Right atrium auricular region (tissue), 2 donors: Measurements from ENCODE around the gene BRCA1. TPM values are rescaled to one million over a fixed set of nuclear protein-coding genes. Genes with fewer than 3 reads are reported as not detected.
A peak's percentile ranks its signal among the peaks of the same experiment; 100 is the strongest.
"Not testable (repeated sequence)": the region's sequence is repeated elsewhere in the genome, so short reads cannot be mapped to it uniquely, and the experiment has no call there.

Experiments
- DNase-seq: peaks from one replicate; pipeline ENCODE4 v3.0.0-alpha.2; 2019; ENCODE audit warnings: low spot score
- H3K27ac ChIP-seq, 2 donors: fragments of 200-600 bp; sonication (generic); 1 replicate in 1 of 2; 2 replicates in 1 of 2; pipeline ENCODE4 v1.5.1; 2016 to 2019
- H3K27me3 ChIP-seq, 2 donors: fragments of 200-600 bp; sonication (generic); one replicate each; pipeline versions ENCODE4 v1.5.1 to v1.6.0; 2017 to 2019
- H3K36me3 ChIP-seq: fragments of 200-600 bp; sonication (generic); one replicate; pipeline ENCODE4 v1.5.1; 2016
- H3K4me1 ChIP-seq, 2 donors: fragments of 200-600 bp; sonication (generic); one replicate each; pipeline versions ENCODE4 v1.5.1 to v1.6.0; 2017 to 2019
- H3K4me3 ChIP-seq, 2 donors: fragments of 200-600 bp; sonication (generic); 1 replicate in 1 of 2; 2 replicates in 1 of 2; pipeline ENCODE4 v1.5.1; 2017 to 2019; ENCODE audit warnings: mild to moderate bottlenecking in 1 of 2, moderate library complexity in 1 of 2
- H3K9me3 ChIP-seq, 2 donors: fragments of 200-600 bp; sonication (generic); one replicate each; pipeline ENCODE4 v1.5.1; 2019
- CTCF ChIP-seq, 2 donors: fragments of 200-600 bp; sonication (generic); IDR thresholded peaks; one replicate each; pipeline ENCODE4 v1.5.1; 2019; ENCODE audit warnings: antibody characterized with exemption in 2 of 2
- total RNA-seq, 2 donors: library from RNA; depleted of rRNA; stranded (reverse); fragments of >200 nt; gene quantifications; one replicate each; pipeline ENCODE4 v1.1.0, GENCODE V29; 2016

BRCA1 gene
- total RNA-seq, 2 donors from 2014 or later, result 5.4 to 8.4 TPM

GRCh38 chr17:43068570-43069367 is 56.4 kb downstream of the BRCA1 start:
- DNase-seq, result no peak
- H3K27ac ChIP-seq, result peak overlapping the region; percentile 35 to 71

GRCh38 chr17:43062984-43063638 is 62.1 kb downstream of the BRCA1 start:
- no peak for DNase-seq
- Histone ChIP-seq H3K9me3 (no peaks in the 10 kb centered on the region), H3K36me3 (no peaks in the 10 kb centered on the region)

More at GRCh38 chr17:43068570-43069367, 56.4 kb downstream of the BRCA1 start:
- Histone ChIP-seq H3K4me1 (no peaks in the 10 kb centered on the region), H3K27me3 (no peaks in the 10 kb centered on the region), H3K9me3 (no peaks in the 10 kb centered on the region), H3K4me3 (no peak overlapping the region), H3K36me3 (no peaks in the 10 kb centered on the region)
- no peak for TF ChIP-seq CTCF (IDR thresholded peaks at IDR 0.05)

GRCh38 chr17:43056051-43056450 is 69.1 kb downstream of the BRCA1 start:
- H3K36me3 ChIP-seq, result no peaks in the 10 kb centered on the region
- no peaks in the 10 kb centered on the region for H3K9me3 ChIP-seq
- no peak overlapping the region for H3K4me3 ChIP-seq
- no peak overlapping the region for H3K27ac ChIP-seq
- no peaks in the 10 kb centered on the region for H3K27me3 ChIP-seq
- no peak for TF ChIP-seq CTCF (IDR thresholded peaks at IDR 0.05)
- no peak for DNase-seq
- H3K4me1 ChIP-seq, result no peaks in the 10 kb centered on the region

More at GRCh38 chr17:43062984-43063638, 62.1 kb downstream of the BRCA1 start:
- Histone ChIP-seq H3K27me3 (no peaks in the 10 kb centered on the region), H3K4me3 (no peak overlapping the region), H3K4me1 (no peaks in the 10 kb centered on the region), H3K27ac (no peak overlapping the region)
- no peak for TF ChIP-seq CTCF (IDR thresholded peaks at IDR 0.05)

GRCh38 chr17:43053008-43053407 is 72.2 kb downstream of the BRCA1 start:
- H3K4me3 ChIP-seq, H3K27ac ChIP-seq, H3K9me3 ChIP-seq, H3K4me1 ChIP-seq, DNase-seq, H3K36me3 ChIP-seq, H3K27me3 ChIP-seq: not testable (repeated sequence)

- DNase-seq, result no peak
- H3K9me3 ChIP-seq, result no peaks in the 10 kb centered on the region
- no peak overlapping the region for H3K4me3 ChIP-seq
- H3K4me1 ChIP-seq, result no peaks in the 10 kb centered on the region
- no peak for TF ChIP-seq CTCF (IDR thresholded peaks at IDR 0.05)
- no peak overlapping the region for H3K27ac ChIP-seq
- H3K27me3 ChIP-seq, result no peaks in the 10 kb centered on the region
- H3K36me3 ChIP-seq, result no peaks in the 10 kb centered on the region
Measured at GRCh38 chr17:43051969-43052368, 73.2 kb downstream of the BRCA1 start.

- H3K9me3 ChIP-seq, result no peaks in the 10 kb centered on the region
- DNase-seq, result no peak
- H3K36me3 ChIP-seq, result no peaks in the 10 kb centered on the region
- TF ChIP-seq CTCF (IDR thresholded peaks at IDR 0.05), result no peak
- H3K4me3 ChIP-seq, result no peak overlapping the region
- no peak overlapping the region for H3K27ac ChIP-seq
- no peaks in the 10 kb centered on the region for H3K27me3 ChIP-seq
- H3K4me1 ChIP-seq, result no peaks in the 10 kb centered on the region
Measured at GRCh38 chr17:43044024-43044423, 81.1 kb downstream of the BRCA1 start.
